Measurements from ENCODE around the gene GRB2.

- TF ChIP-seq CTCF (IDR thresholded peaks at IDR 0.05) = no peak
- TF ChIP-seq POLR2A (IDR thresholded peaks at IDR 0.05) = no peak
Measured at GRCh38 chr17:75353176-75353575, 52.3 kb downstream of the GRB2 start.
